Activated naive CD8-positive, alpha-beta T cell treated with anti-CD3 and anti-CD28 coated beads for 36 hours (primary cell): Measurements from ENCODE around the gene BRIX1. TPM values are rescaled to one million over a fixed set of nuclear protein-coding genes. Genes with fewer than 3 reads are reported as not detected.
A peak's percentile ranks its signal among the peaks of the same experiment; 100 is the strongest.
"Not testable (repeated sequence)": the region's sequence is repeated elsewhere in the genome, so short reads cannot be mapped to it uniquely, and the experiment has no call there.

Source experiments
- DNase-seq: peaks from one replicate; pipeline ENCODE4 v3.0.0; 2021
- H3K27ac Mint-ChIP-seq: one replicate; pipeline ENCODE4 v1.8.0; 2022; ENCODE audit warnings: mild to moderate bottlenecking, moderate library complexity, mixed read lengths
- H3K27me3 Mint-ChIP-seq: one replicate; pipeline ENCODE4 v1.8.0; 2022; ENCODE audit warnings: mild to moderate bottlenecking, mixed read lengths
- H3K36me3 Mint-ChIP-seq: one replicate; pipeline ENCODE4 v1.8.0; 2021; ENCODE audit warnings: mild to moderate bottlenecking, mixed read lengths
- H3K4me1 Mint-ChIP-seq: one replicate; pipeline ENCODE4 v1.8.0; 2021; ENCODE audit warnings: mixed read lengths
- H3K4me3 Mint-ChIP-seq: one replicate; pipeline ENCODE4 v1.8.0; 2022; ENCODE audit warnings: mild to moderate bottlenecking, moderate library complexity, mixed read lengths
- H3K9me3 Mint-ChIP-seq: one replicate; pipeline ENCODE4 v1.8.0; 2022; ENCODE audit warnings: mixed read lengths
- total RNA-seq, 2 experiments: library from RNA; stranded (reverse); gene quantifications; one replicate each; pipeline ENCODE4 v1.2.3, GENCODE V29; 2021

Gene BRIX1
- total RNA-seq, 2 experiments from 2014 or later, result 115 to 118 TPM

DNA sequence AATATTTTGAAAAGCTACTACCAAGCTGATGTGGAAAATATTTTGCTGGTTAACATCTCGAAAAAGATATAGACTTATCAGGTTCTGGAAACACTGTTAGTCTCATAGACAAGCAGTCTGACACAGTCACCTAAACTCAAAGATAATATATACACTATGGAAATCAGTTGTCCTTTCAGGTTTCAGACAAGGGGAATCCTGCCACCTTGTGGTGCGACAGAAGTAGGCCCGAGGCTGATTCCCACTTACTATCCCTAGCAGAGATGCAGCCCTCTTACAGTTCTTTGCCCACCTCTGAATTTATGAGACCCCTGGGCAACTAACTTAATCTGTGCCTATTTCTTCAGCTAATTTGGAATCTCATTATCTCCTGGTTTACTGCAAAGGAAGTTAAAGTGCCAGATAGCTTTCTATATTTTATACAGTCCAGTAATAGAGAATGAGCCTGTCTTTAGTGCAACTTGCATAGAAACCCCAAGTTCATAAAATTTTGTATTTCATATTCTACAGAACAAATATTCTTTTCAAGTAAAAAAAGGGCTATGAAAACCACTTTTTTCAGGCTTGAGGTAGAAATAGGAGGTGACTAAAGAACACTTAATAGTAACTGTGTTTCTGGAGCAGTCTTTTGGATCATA lies 17.1 kb upstream of the BRIX1 start:
- DNase-seq, result peak; percentile 45
- Mint-ChIP-seq H3K27ac (no peak overlapping the region), H3K4me1 (no peaks in the 10 kb centered on the region), H3K9me3 (no peaks in the 10 kb centered on the region), H3K4me3 (no peak overlapping the region), H3K36me3 (peaks cover 5% of the 10 kb centered on the region), H3K27me3 (no peaks in the 10 kb centered on the region)

DNA sequence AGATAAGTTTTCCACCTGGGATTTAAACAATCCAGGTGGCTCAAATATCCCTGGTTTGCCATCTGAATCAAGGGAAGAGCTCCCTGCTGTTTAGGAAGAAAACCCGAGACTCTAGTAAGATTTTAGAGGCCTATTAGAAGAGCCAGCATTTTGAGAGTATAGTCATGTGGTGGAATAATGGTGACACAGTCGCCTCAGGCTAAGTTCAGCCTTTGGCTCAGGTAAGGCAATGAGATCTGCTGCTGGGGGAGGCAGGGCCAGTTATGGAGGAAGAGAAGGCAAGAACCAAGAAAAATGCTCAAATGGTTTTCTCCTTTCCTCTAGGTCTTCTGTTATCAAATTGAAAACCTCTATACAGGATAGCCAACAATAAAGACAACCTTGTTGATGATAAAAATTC lies 16.4 kb upstream of the BRIX1 start:
- Mint-ChIP-seq H3K4me3 (no peak overlapping the region), H3K9me3 (no peaks in the 10 kb centered on the region), H3K4me1 (no peaks in the 10 kb centered on the region), H3K27me3 (no peaks in the 10 kb centered on the region), H3K36me3 (peaks cover 8% of the 10 kb centered on the region), H3K27ac (no peak overlapping the region)
- no peak for DNase-seq

DNA sequence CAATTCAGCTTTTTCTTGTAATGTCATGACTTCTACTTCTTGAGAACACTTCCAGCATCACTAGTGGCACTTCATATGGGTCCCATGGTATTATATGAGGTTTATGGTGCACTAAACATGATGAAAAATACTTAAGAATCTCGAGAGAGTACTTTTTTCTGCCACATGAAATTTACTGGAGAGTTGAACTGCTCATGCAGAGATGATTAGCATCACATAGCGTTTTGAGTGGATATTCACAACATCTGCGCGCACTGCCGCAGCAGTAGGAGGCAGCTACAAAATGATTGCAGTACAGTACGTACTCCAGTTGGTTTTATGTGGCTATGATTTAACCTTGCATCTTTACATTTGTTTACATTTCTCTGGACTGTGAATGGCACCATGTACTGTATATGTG lies 14.9 kb upstream of the BRIX1 start:
- no peaks in the 10 kb centered on the region for H3K4me1 Mint-ChIP-seq
- H3K9me3 Mint-ChIP-seq, result no peaks in the 10 kb centered on the region
- no peaks in the 10 kb centered on the region for H3K27me3 Mint-ChIP-seq
- H3K4me3 Mint-ChIP-seq, result no peak overlapping the region
- no peak for DNase-seq
- H3K27ac Mint-ChIP-seq, result no peak overlapping the region
- peaks cover 15% of the 10 kb centered on the region for H3K36me3 Mint-ChIP-seq

DNA sequence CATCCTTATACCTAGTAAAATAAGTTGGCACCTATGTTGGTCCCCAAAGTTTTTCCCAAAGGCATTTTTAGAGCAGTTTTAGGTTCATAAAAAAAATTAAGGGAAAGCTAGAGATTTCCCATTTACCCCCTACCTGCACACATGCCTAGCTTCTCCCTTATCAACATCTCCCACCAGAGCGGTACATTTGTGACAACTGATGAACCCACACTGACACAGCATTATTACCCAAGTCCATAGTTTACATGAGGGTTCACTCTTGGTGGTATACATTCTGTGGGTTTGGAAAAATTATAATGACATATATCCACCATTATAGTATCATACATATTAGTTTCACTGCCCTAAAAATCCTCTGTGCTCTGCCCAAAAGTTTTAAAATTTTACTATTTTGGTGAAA lies 12.3 kb upstream of the BRIX1 start:
- Mint-ChIP-seq H3K36me3 (peaks cover 17% of the 10 kb centered on the region), H3K27ac (no peak overlapping the region), H3K4me3 (no peak overlapping the region), H3K9me3 (no peaks in the 10 kb centered on the region), H3K27me3 (no peaks in the 10 kb centered on the region), H3K4me1 (no peaks in the 10 kb centered on the region)
- DNase-seq, result no peak

DNA sequence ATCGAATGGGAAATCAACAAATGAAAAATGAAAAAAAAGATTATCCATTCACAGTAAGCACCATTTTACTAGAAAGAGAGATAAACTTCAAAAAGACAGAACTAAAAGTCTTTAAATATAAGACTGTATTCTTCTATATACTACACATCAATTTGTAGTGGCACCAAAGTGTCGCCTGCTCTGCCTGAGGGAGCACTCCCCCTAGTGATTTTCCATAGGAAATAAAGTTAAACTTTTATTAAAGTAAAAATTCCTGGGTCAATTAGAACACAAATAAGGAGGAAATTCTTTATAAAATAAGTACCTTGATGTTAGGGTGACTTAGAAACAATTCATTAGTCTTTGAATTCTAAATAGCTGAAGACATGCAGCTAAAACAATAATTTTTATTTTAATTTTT lies 9.9 kb upstream of the BRIX1 start:
- no peak for DNase-seq
- Mint-ChIP-seq H3K36me3 (peaks cover 30% of the 10 kb centered on the region), H3K27me3 (no peaks in the 10 kb centered on the region), H3K4me3 (no peak overlapping the region), H3K4me1 (peaks cover 6% of the 10 kb centered on the region), H3K27ac (no peak overlapping the region), H3K9me3 (no peaks in the 10 kb centered on the region)

DNA sequence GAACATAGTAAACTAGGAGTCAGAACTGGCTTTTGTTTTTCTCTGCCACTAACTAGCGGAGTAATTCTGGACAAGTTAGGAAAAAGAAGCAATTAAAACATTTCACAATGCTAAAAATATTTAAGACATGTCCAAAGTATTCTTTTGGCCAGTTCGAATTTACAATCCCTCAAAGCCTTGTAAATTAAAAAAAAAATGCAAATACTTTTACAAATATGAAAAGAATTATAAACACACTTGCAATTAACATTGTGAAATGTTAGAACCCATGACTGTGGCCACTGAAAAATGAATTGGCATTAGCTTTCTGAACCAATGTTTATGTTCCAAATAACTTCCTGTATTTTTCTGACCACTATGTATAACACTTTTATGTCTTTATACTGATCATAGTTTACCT lies 2.4 kb upstream of the BRIX1 start:
- Mint-ChIP-seq H3K4me1 (peaks cover 32% of the 10 kb centered on the region), H3K4me3 (no peak overlapping the region), H3K9me3 (no peaks in the 10 kb centered on the region), H3K27ac (no peak overlapping the region), H3K27me3 (no peaks in the 10 kb centered on the region), H3K36me3 (peaks cover 57% of the 10 kb centered on the region)
- DNase-seq, result no peak

DNA sequence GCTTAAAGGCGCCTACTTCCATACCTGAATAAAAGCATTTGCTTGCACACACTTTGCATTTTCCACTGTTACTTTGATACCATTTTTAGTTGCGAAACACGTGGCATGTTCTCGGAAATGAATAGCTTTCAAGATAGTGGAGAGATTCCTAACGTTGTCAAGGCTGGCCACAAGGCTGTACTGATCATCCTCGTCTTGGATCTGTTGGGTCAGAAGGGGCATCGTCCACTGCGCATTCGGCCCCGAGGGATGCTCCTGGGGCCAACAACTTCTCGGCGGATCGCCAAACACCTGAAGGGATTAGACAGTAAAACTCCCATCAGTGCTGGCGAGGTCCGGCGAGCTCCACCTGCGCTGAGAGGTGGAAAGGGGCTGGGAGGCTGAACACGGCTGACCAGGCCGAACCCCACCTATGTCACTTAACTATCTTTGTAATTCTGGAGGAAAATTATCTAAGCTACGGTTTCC lies 806 bp upstream of the BRIX1 start:
- Mint-ChIP-seq H3K4me3 (no peak overlapping the region), H3K27me3 (no peaks in the 10 kb centered on the region), H3K27ac (no peak overlapping the region), H3K4me1 (peaks cover 35% of the 10 kb centered on the region), H3K9me3 (no peaks in the 10 kb centered on the region), H3K36me3 (peaks cover 48% of the 10 kb centered on the region)
- DNase-seq, result no peak

DNA sequence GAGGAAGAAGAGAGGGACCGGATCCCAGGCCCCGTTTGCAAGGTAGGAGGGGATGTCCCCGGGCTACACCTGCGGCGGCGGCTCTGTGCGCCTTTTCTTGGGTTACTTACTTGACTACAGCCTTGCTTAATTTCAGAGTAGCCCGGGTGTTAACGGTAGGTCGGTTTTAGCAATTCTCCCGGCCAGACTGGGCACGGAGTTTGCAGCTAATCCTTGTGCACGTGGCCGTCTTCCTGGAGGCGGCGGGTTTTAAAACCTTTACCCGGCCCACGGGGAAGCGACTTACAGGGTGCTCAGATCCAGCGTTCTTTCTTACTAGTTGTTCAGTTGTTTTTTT lies 313 bp downstream of the BRIX1 start:
- Mint-ChIP-seq H3K9me3 (no peaks in the 10 kb centered on the region), H3K27me3 (no peaks in the 10 kb centered on the region), H3K4me3 (no peak overlapping the region), H3K4me1 (peaks cover 34% of the 10 kb centered on the region), H3K27ac (no peak overlapping the region), H3K36me3 (peaks cover 46% of the 10 kb centered on the region)
- no peak for DNase-seq

DNA sequence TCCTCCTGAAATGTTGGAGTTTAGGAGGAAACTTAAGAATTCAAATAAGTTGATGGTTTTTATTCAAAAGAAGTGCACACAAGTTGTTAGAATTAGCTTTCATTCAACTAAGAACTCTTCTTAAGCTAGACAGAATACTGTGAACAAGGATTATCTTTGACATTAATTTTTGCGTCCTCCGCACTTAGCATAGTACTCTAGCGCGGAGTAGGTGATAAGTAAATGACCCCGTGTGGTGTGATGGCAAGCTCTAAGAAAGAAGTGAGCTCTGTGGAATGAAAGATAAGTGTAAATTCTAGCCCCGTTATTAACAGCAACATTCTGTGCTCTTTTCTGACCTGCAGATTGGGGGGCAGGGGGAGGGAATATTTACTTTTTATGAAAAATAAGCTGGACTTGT lies 1.0 kb downstream of the BRIX1 start:
- H3K36me3 Mint-ChIP-seq, result peaks cover 44% of the 10 kb centered on the region
- DNase-seq, result no peak
- H3K27ac Mint-ChIP-seq, result no peak overlapping the region
- peaks cover 37% of the 10 kb centered on the region for H3K4me1 Mint-ChIP-seq
- no peaks in the 10 kb centered on the region for H3K27me3 Mint-ChIP-seq
- H3K9me3 Mint-ChIP-seq, result no peaks in the 10 kb centered on the region
- no peak overlapping the region for H3K4me3 Mint-ChIP-seq

DNA sequence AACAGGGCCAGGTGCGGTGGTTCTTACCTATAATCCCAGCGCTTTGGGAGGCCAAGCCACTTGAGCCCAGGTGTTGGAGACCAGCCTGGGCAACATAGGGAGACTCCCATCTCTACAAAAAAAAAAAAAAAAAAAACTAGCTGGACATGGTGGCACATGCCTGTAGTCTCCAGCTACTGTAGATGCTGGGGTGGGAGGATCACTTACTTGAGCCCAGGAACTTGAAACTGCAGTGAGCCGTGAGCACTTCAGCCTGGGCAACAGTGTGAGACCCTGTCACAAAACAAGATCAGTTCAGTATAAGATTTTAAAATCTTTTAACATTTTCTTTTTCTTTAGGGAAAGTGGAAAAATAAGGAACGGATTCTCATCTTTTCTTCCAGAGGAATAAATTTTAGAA lies 2.5 kb downstream of the BRIX1 start:
- Mint-ChIP-seq H3K27ac (no peak overlapping the region), H3K27me3 (no peaks in the 10 kb centered on the region), H3K9me3 (no peaks in the 10 kb centered on the region), H3K4me1 (peaks cover 40% of the 10 kb centered on the region), H3K4me3 (no peak overlapping the region), H3K36me3 (peaks cover 46% of the 10 kb centered on the region)
- no peak for DNase-seq

DNA sequence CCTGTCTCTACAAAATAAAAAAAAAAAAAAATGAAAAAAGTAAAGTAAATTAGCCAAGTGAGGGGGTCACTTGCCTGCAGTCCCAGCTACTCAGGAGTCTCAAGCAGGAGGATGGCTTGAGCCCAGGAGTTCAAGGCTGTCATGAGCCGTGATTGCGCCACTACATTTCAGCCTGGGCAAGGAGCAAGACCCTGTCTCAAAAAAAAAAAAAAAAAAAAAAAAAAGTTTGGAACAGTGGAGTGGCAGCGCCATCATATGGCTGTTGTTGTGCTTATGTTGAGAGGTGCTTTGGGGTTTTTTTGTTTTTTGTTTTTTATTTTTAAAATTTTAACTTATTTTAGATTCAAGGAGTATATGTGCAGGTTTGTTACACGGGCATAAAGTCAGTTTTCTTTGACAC lies 3.6 kb downstream of the BRIX1 start:
- Mint-ChIP-seq H3K36me3 (peaks cover 48% of the 10 kb centered on the region), H3K9me3 (no peaks in the 10 kb centered on the region), H3K27me3 (no peaks in the 10 kb centered on the region), H3K4me1 (peaks cover 44% of the 10 kb centered on the region), H3K27ac (peak overlapping the region; percentile 34), H3K4me3 (no peak overlapping the region)
- DNase-seq, result no peak

DNA sequence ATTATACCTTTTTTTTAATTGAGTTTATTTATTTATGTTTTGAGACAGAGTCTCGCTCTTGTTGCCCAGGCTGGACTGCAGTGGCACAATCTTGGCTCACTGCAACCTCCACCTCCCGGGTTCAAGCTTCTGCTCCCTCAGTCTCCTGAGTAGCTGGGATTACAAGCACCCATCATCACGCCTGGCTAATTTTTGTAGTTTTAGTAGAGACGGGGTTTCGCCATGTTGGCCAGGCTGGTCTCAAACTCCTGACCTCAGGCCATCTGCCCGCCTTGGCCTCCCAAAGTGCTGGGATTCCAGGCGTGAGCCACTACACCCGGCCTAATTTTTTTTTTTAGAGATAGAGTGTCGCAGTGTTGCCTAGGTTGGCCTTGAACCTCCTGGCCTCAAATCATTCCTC lies 7.7 kb downstream of the BRIX1 start:
- peaks cover 48% of the 10 kb centered on the region for H3K4me1 Mint-ChIP-seq
- H3K27me3 Mint-ChIP-seq, H3K9me3 Mint-ChIP-seq, DNase-seq: not testable (repeated sequence)
- H3K4me3 Mint-ChIP-seq, result peak overlapping the region; percentile 25
- H3K27ac Mint-ChIP-seq, result peak overlapping the region; percentile 84
- H3K36me3 Mint-ChIP-seq, result peaks cover 46% of the 10 kb centered on the region

DNA sequence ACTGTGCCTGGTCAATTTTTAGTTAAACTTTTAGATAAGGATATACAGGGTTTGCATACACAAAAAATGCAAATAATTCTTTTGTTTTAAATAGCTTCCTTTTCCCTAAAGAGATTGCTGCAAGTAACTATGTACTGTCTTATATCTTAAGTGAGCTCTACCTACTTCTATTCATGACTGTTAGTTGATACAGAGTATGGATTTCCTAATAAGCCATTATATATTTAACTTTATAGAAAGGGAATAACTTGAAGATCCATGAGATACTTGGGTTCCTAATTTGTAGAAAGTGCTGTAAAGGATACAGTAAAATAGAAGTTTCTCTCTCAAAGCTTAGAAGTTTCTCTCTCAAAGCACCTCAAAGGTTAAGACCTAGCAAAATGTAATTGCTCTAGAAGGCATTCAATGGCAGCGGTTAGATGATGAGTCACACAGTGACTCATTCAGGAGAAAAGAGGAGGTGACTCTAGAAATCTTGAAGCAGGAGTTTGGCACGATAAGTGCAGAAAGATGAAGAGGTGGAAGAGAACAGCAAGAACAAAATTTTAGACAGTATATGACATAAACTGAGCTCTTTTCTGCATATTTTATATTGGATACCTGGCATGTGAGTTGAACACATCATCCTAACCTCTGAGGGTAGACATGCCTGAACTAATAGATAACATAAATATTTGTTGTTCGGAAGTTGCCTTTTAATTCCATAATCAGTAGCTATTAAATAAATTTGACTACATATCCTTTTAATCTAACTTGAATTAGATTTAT lies 8.4 kb downstream of the BRIX1 start:
- peak; percentile 31 for DNase-seq
- H3K4me3 Mint-ChIP-seq, result peak overlapping the region; percentile 55
- peaks cover 45% of the 10 kb centered on the region for H3K36me3 Mint-ChIP-seq
- H3K27ac Mint-ChIP-seq, result peak overlapping the region; percentile 84
- peaks cover 48% of the 10 kb centered on the region for H3K4me1 Mint-ChIP-seq
- H3K9me3 Mint-ChIP-seq, result no peaks in the 10 kb centered on the region
- H3K27me3 Mint-ChIP-seq, result no peaks in the 10 kb centered on the region

DNA sequence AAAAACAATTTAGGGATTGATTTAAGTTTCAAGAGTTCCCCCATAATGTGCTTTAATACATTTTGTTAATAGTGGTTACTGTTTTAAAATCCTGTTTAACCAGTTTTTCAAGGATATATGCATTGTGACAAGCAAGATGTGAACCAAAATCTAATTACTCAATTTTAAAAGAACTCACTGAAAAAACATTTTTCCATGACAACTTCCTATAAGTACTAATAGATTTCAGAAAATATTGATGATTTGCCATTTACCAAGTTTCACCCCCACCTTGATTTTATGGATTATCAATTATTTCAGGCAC lies 8.9 kb downstream of the BRIX1 start:
- H3K36me3 Mint-ChIP-seq, result peaks cover 48% of the 10 kb centered on the region
- H3K4me1 Mint-ChIP-seq, result peaks cover 52% of the 10 kb centered on the region
- H3K27me3 Mint-ChIP-seq, result no peaks in the 10 kb centered on the region
- no peak for DNase-seq
- H3K4me3 Mint-ChIP-seq, result no peak overlapping the region
- no peaks in the 10 kb centered on the region for H3K9me3 Mint-ChIP-seq
- peak overlapping the region; percentile 82 for H3K27ac Mint-ChIP-seq

DNA sequence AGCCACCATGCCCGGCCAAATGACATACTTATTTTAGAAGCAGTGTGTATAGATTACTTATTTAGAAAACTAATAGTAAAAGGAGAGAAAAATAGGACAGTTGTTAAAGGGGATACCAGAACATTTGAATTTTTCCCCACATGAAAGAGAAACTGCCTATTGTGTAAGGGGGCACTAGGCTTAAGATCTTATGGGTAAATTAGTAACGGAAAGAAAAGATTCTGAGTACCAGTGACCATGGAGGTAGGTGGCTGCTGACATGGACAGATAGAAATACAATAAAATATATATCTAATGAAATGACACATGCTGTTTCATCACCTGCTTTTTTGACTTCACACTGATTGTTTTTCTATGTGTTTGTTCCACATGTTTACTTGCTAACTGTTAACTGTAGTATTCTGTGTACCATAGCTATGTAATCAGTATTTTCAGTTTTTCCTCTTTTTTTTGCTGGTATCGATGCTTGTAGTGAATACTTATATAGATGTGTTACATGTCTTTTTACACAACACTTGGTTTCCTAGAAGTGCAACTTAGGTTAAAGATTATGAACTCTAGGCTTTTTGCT lies 10.9 kb downstream of the BRIX1 start:
- H3K27me3 Mint-ChIP-seq, result no peaks in the 10 kb centered on the region
- H3K9me3 Mint-ChIP-seq, result no peaks in the 10 kb centered on the region
- H3K4me1 Mint-ChIP-seq, result peaks cover 55% of the 10 kb centered on the region
- peak overlapping the region; percentile 79 for H3K27ac Mint-ChIP-seq
- H3K4me3 Mint-ChIP-seq, result no peak overlapping the region
- no peak for DNase-seq
- peaks cover 47% of the 10 kb centered on the region for H3K36me3 Mint-ChIP-seq

DNA sequence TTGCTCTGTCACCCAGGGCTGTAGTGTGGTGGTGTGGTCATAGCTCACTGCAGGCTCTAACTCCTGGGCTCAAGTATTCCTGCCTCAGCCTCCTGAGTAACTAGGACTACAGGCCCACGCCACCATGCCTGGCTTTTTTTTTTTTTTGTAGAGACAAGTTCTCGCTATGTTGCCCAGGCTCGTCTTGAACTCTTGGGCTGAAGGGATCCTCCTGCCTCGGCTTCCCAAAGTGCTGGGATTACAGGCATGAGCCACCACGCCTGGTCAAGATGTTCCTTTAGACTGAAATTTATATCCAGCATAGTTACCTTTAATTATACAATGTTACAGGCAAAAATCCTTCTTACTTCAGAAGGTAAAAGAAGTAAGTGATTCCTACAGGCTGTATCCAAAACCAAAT lies 12.3 kb downstream of the BRIX1 start:
- H3K36me3 Mint-ChIP-seq, result peaks cover 42% of the 10 kb centered on the region
- no peaks in the 10 kb centered on the region for H3K27me3 Mint-ChIP-seq
- no peak overlapping the region for H3K27ac Mint-ChIP-seq
- peaks cover 53% of the 10 kb centered on the region for H3K4me1 Mint-ChIP-seq
- no peak for DNase-seq
- H3K4me3 Mint-ChIP-seq, result no peak overlapping the region
- H3K9me3 Mint-ChIP-seq, result no peaks in the 10 kb centered on the region
